HG03432 (cell line): ENCODE measurements around the gene MT1X.

Source experiments
- ATAC-seq: cut with Tn5 transposase; IDR thresholded peaks from one replicate; pipeline ENCODE4 v1.9.1; 2021; ENCODE audit warnings: mild to moderate bottlenecking, moderate library complexity; ENCODE audit not compliant: unreplicated experiment

MT1X gene

GRCh38 chr16:56681939-56682702 lies at the start of gene MT1X:
Gene MT1X, plus strand, starts transcription at chr16:56682470. Its CDS starts 71 bp downstream, at chr16:56682541.
- peak; percentile 100 for ATAC-seq

GRCh38 chr16:56632848-56633365 lies 49.4 kb upstream of the MT1X start:
- ATAC-seq: no peak

GRCh38 chr16:56633535-56633934 lies 48.7 kb upstream of the MT1X start:
- no peak for ATAC-seq

- no peak for ATAC-seq
These were observed 47.4 kb upstream of the MT1X start for GRCh38 chr16:56634715-56635440.

- ATAC-seq: no peak
These were observed 46.8 kb upstream of the MT1X start for GRCh38 chr16:56635441-56635967.

GRCh38 chr16:56636616-56637413 lies 45.5 kb upstream of the MT1X start:
- ATAC-seq: no peak

- no peak for ATAC-seq
These were observed 44.2 kb upstream of the MT1X start, which contains the start of gene MT1A for GRCh38 chr16:56637814-56638750. Gene MT1A, plus strand, starts transcription at chr16:56638666. Its CDS starts 73 bp downstream, at chr16:56638739.

- no peak for ATAC-seq
These were observed 43.2 kb upstream of the MT1X start for GRCh38 chr16:56639045-56639444.

GRCh38 chr16:56640076-56640475 lies 42.2 kb upstream of the MT1X start:
- ATAC-seq: no peak

- no peak for ATAC-seq
These were observed 41.1 kb upstream of the MT1X start for GRCh38 chr16:56641166-56641565.

- peak; percentile 80 for ATAC-seq
These were observed 39.0 kb upstream of the MT1X start for GRCh38 chr16:56643080-56643778.

GRCh38 chr16:56643833-56644232 lies 38.4 kb upstream of the MT1X start:
- no peak for ATAC-seq

GRCh38 chr16:56645311-56645710 lies 37.0 kb upstream of the MT1X start:
- ATAC-seq: no peak

GRCh38 chr16:56645838-56646237 lies 36.4 kb upstream of the MT1X start:
- ATAC-seq: no peak

GRCh38 chr16:56647641-56648431 lies 34.4 kb upstream of the MT1X start:
- no peak for ATAC-seq

- ATAC-seq: no peak
These were observed 33.0 kb upstream of the MT1X start for GRCh38 chr16:56649271-56649670.

- no peak for ATAC-seq
These were observed 32.5 kb upstream of the MT1X start for GRCh38 chr16:56649820-56650219.

GRCh38 chr16:56651586-56651985 lies 30.7 kb upstream of the MT1X start, which contains the start of gene MT1B:
Gene MT1B, plus strand, starts transcription at chr16:56651886. Its CDS starts 68 bp downstream, at chr16:56651954.
- ATAC-seq: no peak
